HEK293 (cell line): Measurements from ENCODE around the gene RDM1.
A peak's percentile ranks its signal among the peaks of the same experiment; 100 is the strongest.

Source experiments
- BCL6B ChIP-seq: fragments of 450-650 bp; formaldehyde crosslinking; IDR thresholded peaks from 2 replicates; pipeline ENCODE4 v1.5.1; 2017; ENCODE audit warnings: missing biosample characterization, missing genetic modification characterization
- EGR2 ChIP-seq: fragments of 450-650 bp; formaldehyde crosslinking; IDR thresholded peaks from 2 replicates; pipeline ENCODE4 v1.5.1; 2016; ENCODE audit warnings: low read depth, missing biosample characterization, missing genetic modification characterization
- GLI4 ChIP-seq: fragments of 450-650 bp; formaldehyde crosslinking; IDR thresholded peaks from 2 replicates; pipeline ENCODE4 v1.5.1; 2016; ENCODE audit warnings: missing biosample characterization, missing genetic modification characterization
- PRDM10 ChIP-seq: fragments of 450-650 bp; formaldehyde crosslinking; IDR thresholded peaks from 2 replicates; pipeline ENCODE4 v1.5.1; 2016; ENCODE audit warnings: missing biosample characterization, missing genetic modification characterization
- SP2 ChIP-seq: fragments of 450-650 bp; formaldehyde crosslinking; IDR thresholded peaks from 2 replicates; pipeline ENCODE4 v1.5.1; 2016; ENCODE audit warnings: missing biosample characterization, missing genetic modification characterization
- WT1 ChIP-seq: fragments of 450-650 bp; formaldehyde crosslinking; IDR thresholded peaks from 2 replicates; pipeline ENCODE4 v1.5.1; 2016; ENCODE audit warnings: missing biosample characterization, missing genetic modification characterization
- ZBTB17 ChIP-seq: fragments of 450-650 bp; formaldehyde crosslinking; IDR thresholded peaks from 2 replicates; pipeline ENCODE4 v1.5.1; 2016; ENCODE audit warnings: missing biosample characterization, missing genetic modification characterization
- ZBTB8A ChIP-seq: fragments of 450-650 bp; formaldehyde crosslinking; IDR thresholded peaks from 2 replicates; pipeline ENCODE4 v1.5.1; 2016; ENCODE audit warnings: missing biosample characterization, missing genetic modification characterization
- ZNF10 ChIP-seq: fragments of 450-650 bp; formaldehyde crosslinking; IDR thresholded peaks from 2 replicates; pipeline ENCODE4 v1.5.1; 2017; ENCODE audit warnings: missing biosample characterization, missing genetic modification characterization
- ZNF174 ChIP-seq: fragments of 450-650 bp; formaldehyde crosslinking; IDR thresholded peaks from 2 replicates; pipeline ENCODE4 v1.5.0; 2017; ENCODE audit warnings: missing biosample characterization, mild to moderate bottlenecking, missing genetic modification characterization
- ZNF366 ChIP-seq: fragments of 450-650 bp; formaldehyde crosslinking; conservative IDR thresholded peaks from 2 replicates; pipeline ENCODE4 v1.5.1; 2016; ENCODE audit warnings: missing biosample characterization, missing genetic modification characterization
- ZNF610 ChIP-seq: fragments of 450-650 bp; formaldehyde crosslinking; IDR thresholded peaks from 2 replicates; pipeline ENCODE4 v1.5.1; 2016; ENCODE audit warnings: missing biosample characterization, missing genetic modification characterization, borderline replicate concordance
- ZNF785 ChIP-seq: fragments of 450-650 bp; formaldehyde crosslinking; IDR thresholded peaks from 2 replicates; pipeline ENCODE4 v1.5.1; 2016; ENCODE audit warnings: missing biosample characterization, missing genetic modification characterization
- ZNF792 ChIP-seq: fragments of 450-650 bp; formaldehyde crosslinking; IDR thresholded peaks from 2 replicates; pipeline ENCODE4 v1.5.1; 2016; ENCODE audit warnings: missing biosample characterization, missing genetic modification characterization
- TF ChIP-seq, protein P1 (sequence below): fragments of 450-650 bp; formaldehyde crosslinking; IDR thresholded peaks from 2 replicates; pipeline ENCODE4 v1.5.1; 2016; ENCODE audit warnings: missing biosample characterization, missing genetic modification characterization
- TF ChIP-seq, protein P2 (sequence below): fragments of 450-650 bp; formaldehyde crosslinking; IDR thresholded peaks from 2 replicates; pipeline ENCODE4 v1.5.1; 2016; ENCODE audit warnings: missing biosample characterization, missing genetic modification characterization
- TF ChIP-seq, protein P3 (sequence below): fragments of 450-650 bp; formaldehyde crosslinking; IDR thresholded peaks from 2 replicates; pipeline ENCODE4 v1.5.1; 2016; ENCODE audit warnings: missing biosample characterization, missing genetic modification characterization, borderline replicate concordance

RDM1 gene

DNA sequence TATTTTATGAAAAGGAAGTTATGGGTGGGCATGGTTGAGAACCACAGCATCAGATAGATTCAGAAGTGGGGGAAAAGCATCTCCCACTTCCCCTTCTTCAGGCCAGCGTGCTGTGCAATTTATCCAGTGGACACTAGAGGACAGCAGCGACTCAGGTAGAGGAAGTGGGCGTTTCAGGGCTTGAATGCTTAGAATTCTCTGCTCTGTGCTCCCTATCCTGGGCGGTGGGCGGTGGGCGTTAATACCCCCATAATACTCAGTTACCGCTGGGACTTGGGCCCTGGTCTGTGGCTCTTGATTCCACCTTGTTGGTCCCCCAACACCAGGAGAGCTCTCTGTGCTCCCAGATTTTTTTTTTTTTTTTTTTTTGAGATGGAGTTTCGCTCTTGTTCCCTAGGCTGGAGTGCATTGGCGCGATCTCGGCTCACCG lies 16.6 kb upstream of the RDM1 start (continued):
- TF ChIP-seq, protein P1, sequence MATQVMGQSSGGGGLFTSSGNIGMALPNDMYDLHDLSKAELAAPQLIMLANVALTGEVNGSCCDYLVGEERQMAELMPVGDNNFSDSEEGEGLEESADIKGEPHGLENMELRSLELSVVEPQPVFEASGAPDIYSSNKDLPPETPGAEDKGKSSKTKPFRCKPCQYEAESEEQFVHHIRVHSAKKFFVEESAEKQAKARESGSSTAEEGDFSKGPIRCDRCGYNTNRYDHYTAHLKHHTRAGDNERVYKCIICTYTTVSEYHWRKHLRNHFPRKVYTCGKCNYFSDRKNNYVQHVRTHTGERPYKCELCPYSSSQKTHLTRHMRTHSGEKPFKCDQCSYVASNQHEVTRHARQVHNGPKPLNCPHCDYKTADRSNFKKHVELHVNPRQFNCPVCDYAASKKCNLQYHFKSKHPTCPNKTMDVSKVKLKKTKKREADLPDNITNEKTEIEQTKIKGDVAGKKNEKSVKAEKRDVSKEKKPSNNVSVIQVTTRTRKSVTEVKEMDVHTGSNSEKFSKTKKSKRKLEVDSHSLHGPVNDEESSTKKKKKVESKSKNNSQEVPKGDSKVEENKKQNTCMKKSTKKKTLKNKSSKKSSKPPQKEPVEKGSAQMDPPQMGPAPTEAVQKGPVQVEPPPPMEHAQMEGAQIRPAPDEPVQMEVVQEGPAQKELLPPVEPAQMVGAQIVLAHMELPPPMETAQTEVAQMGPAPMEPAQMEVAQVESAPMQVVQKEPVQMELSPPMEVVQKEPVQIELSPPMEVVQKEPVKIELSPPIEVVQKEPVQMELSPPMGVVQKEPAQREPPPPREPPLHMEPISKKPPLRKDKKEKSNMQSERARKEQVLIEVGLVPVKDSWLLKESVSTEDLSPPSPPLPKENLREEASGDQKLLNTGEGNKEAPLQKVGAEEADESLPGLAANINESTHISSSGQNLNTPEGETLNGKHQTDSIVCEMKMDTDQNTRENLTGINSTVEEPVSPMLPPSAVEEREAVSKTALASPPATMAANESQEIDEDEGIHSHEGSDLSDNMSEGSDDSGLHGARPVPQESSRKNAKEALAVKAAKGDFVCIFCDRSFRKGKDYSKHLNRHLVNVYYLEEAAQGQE (tag by site-specific recombination): no peak
- TF ChIP-seq ZBTB17 (peak; percentile 78), ZNF792 (tag by site-specific recombination) (no peak), ZNF610 (tag by site-specific recombination) (no peak), WT1 (tag by site-specific recombination) (no peak), ZNF174 (no peak), EGR2 (tag by site-specific recombination) (peak; percentile 76; the same call in 1 of the 2 replicates), ZBTB8A (tag by site-specific recombination) (peak; percentile 47; the same call in 1 of the 2 replicates), BCL6B (no peak), PRDM10 (tag by site-specific recombination) (peak; percentile 83), SP2 (no peak), ZNF366 (no peak), ZNF785 (tag by site-specific recombination) (no peak), ZNF10 (tag by site-specific recombination) (no peak), GLI4 (tag by site-specific recombination) (no peak)
- TF ChIP-seq, protein P2, sequence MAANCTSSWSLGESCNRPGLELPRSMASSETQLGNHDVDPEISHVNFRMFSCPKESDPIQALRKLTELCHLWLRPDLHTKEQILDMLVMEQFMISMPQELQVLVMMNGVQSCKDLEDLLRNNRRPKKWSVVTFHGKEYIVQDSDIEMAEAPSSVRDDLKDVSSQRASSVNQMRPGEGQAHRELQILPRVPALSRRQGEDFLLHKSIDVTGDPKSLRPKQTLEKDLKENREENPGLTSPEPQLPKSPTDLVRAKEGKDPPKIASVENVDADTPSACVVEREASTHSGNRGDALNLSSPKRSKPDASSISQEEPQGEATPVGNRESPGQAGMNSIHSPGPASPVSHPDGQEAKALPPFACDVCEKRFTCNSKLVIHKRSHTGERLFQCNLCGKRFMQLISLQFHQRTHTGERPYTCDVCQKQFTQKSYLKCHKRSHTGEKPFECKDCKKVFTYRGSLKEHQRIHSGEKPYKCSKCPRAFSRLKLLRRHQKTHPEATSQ (tag by site-specific recombination): no peak
- TF ChIP-seq, protein P3, sequence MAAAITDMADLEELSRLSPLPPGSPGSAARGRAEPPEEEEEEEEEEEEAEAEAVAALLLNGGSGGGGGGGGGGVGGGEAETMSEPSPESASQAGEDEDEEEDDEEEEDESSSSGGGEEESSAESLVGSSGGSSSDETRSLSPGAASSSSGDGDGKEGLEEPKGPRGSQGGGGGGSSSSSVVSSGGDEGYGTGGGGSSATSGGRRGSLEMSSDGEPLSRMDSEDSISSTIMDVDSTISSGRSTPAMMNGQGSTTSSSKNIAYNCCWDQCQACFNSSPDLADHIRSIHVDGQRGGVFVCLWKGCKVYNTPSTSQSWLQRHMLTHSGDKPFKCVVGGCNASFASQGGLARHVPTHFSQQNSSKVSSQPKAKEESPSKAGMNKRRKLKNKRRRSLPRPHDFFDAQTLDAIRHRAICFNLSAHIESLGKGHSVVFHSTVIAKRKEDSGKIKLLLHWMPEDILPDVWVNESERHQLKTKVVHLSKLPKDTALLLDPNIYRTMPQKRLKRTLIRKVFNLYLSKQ: no peak
- TF ChIP-seq, all 188 proteins: peak for 12
